HepG2 (cell line): Measurements from ENCODE around the gene PNP. TPM values are rescaled to one million over a fixed set of nuclear protein-coding genes. Genes with fewer than 3 reads are reported as not detected.
A peak's percentile ranks its signal among the peaks of the same experiment; 100 is the strongest.

Experiments used
- ATAC-seq: fragments of 200-7000 bp; cut with Tn5 transposase; 3 replicates; pipeline ENCODE4 v1.9.1; 2020; ENCODE audit warnings: mild to moderate bottlenecking, moderate library complexity
- BruUV-seq: library from RNA; stranded (reverse); fragments of 400-500 nt; replicated peaks from 2 replicates; lab custom pipeline; 2021; lab: Mats Ljungman, UMichigan
- CTCF ChIA-PET: fragments of 300-600 bp; formaldehyde crosslinking; extraction: SDS; loops from one replicate; lab custom pipeline; 2021; ENCODE audit warnings: low total read pairs, inconsistent platforms, low intra/inter-chr PET ratio; lab: Yijun Ruan, JAX
- POLR2A ChIA-PET: fragments of 350-600 bp; sonication (Branson Sonifier 250); formaldehyde crosslinking; loops from one replicate; lab custom pipeline; 2020; ENCODE audit warnings: antibody characterized with exemption, inconsistent platforms; lab: Yijun Ruan, JAX
- DNase-seq: peaks from one replicate; pipeline ENCODE4 v3.0.0-alpha.2; 2015; ENCODE audit warnings: low spot score
- FAIRE-seq: peaks from 3 replicates; lab custom pipeline; 2011; peaks lifted over from hg19 to GRCh38; lab: Jason Lieb, UNC
- H2AFZ ChIP-seq: one replicate; pipeline ENCODE4 v1.6.1; 2011; ENCODE audit warnings: low read length, inconsistent platforms
- H3K27ac ChIP-seq: fragments of 300-600 bp; 3 replicates; pipeline ENCODE4 v1.8.0; 2011; ENCODE audit warnings: mixed run types, mild to moderate bottlenecking, mixed read lengths, low read length, inconsistent platforms; ENCODE audit not compliant: insufficient read depth; ENCODE audit errors: extremely low read length
- H3K27me3 ChIP-seq, 2 experiments: fragments of 200-600 bp in 1 of 2; 2 replicates in 1 of 2; 3 replicates in 1 of 2; pipeline versions ENCODE4 v1.6.0 to v1.8.0; 2011; ENCODE audit warnings: low read length in 2 of 2, mild to moderate bottlenecking in 2 of 2, moderate library complexity in 2 of 2, inconsistent platforms in 1 of 2; ENCODE audit not compliant: insufficient read depth in 2 of 2, control insufficient read depth in 1 of 2
- H3K36me3 ChIP-seq, 2 experiments: fragments of 200-600 bp in 1 of 2; replicated peaks in 1 of 2; 2 replicates in 1 of 2; 3 replicates in 1 of 2; pipeline versions ENCODE4 v1.5.1 to v1.8.0; 2011; ENCODE audit warnings: low read length in 2 of 2, inconsistent platforms in 1 of 2; ENCODE audit not compliant: insufficient read depth in 2 of 2, control insufficient read depth in 1 of 2
- H3K4me1 ChIP-seq: 2 replicates; pipeline ENCODE4 v1.5.1; 2012; ENCODE audit warnings: low read length, inconsistent platforms; ENCODE audit not compliant: insufficient read depth
- H3K4me2 ChIP-seq: 2 replicates; pipeline ENCODE4 v1.6.0; 2011; ENCODE audit warnings: low read depth, low read length, inconsistent platforms
- H3K4me3 ChIP-seq, 3 experiments: fragments of 200-600 bp in 1 of 3; sonication (generic), shearing (Covaris generic) in 1 of 3; replicated peaks in 1 of 3; 2 replicates each; pipeline ENCODE4 v1.5.1; 2011 to 2016; ENCODE audit warnings: low read length in 3 of 3, inconsistent platforms in 2 of 3, low read depth in 2 of 3, mild to moderate bottlenecking in 2 of 3, control low read depth in 1 of 3, mixed read lengths in 1 of 3; ENCODE audit not compliant: insufficient read depth in 1 of 3
- H3K79me2 ChIP-seq: one replicate; pipeline ENCODE4 v1.6.1; 2011; ENCODE audit warnings: low read length, inconsistent platforms; ENCODE audit not compliant: insufficient read depth
- H3K9ac ChIP-seq: 2 replicates; pipeline ENCODE4 v1.6.0; 2011; ENCODE audit warnings: mild to moderate bottlenecking, low read depth, low read length, inconsistent platforms; ENCODE audit not compliant: insufficient read depth
- H3K9me3 ChIP-seq: 2 replicates; pipeline ENCODE4 v1.5.1; 2012; ENCODE audit warnings: mild to moderate bottlenecking, low read length
- H4K20me1 ChIP-seq: 2 replicates; pipeline ENCODE4 v1.6.0; 2011; ENCODE audit warnings: inconsistent platforms, mild to moderate bottlenecking, low read length, moderate library complexity; ENCODE audit not compliant: insufficient read depth
- BCL6 ChIP-seq: IDR thresholded peaks from 2 replicates; pipeline ENCODE4 v1.6.1; 2016; ENCODE audit warnings: missing genetic modification reagents, missing compliant biosample characterization
- CREM ChIP-seq, 2 experiments: sonication (generic) in 1 of 2; formaldehyde crosslinking in 1 of 2; IDR thresholded peaks; 2 replicates each; pipeline versions ENCODE4 v1.4.0 to v1.6.1; 2016 to 2020; ENCODE audit warnings: antibody characterized with exemption in 1 of 2, mild to moderate bottlenecking in 1 of 2, missing genetic modification reagents in 1 of 2
- ELF4 ChIP-seq: sonication (generic); formaldehyde crosslinking; IDR thresholded peaks from 2 replicates; pipeline ENCODE4 v1.5.0; 2020; ENCODE audit warnings: missing genetic modification reagents, mild to moderate bottlenecking, moderate library complexity, borderline replicate concordance
- EP300 ChIP-seq, 3 experiments: sonication (generic) in 1 of 3; formaldehyde crosslinking in 1 of 3; IDR thresholded peaks; 2 replicates each; pipeline versions ENCODE4 v1.5.1 to v1.6.1; 2011 to 2020; ENCODE audit warnings: low read depth in 2 of 3, low read length in 2 of 3, borderline replicate concordance in 1 of 3, improper control_type of control experiment in 1 of 3, mild to moderate bottlenecking in 1 of 3, missing genetic modification reagents in 1 of 3, moderate library complexity in 1 of 3
- GTF3A ChIP-seq: sonication (generic); formaldehyde crosslinking; conservative IDR thresholded peaks from 2 replicates; pipeline ENCODE4 v1.4.0; 2020; ENCODE audit warnings: mild to moderate bottlenecking, missing genetic modification reagents
- NR2F1 ChIP-seq, 2 experiments: fragments of 450-650 bp in 1 of 2; formaldehyde crosslinking in 1 of 2; IDR thresholded peaks; 2 replicates each; pipeline versions ENCODE4 v1.5.0 to v1.6.1; 2016 to 2020; ENCODE audit warnings: mild to moderate bottlenecking in 1 of 2, missing compliant biosample characterization in 1 of 2, missing genetic modification reagents in 1 of 2, moderate library complexity in 1 of 2
- NR2F6 ChIP-seq, 2 experiments: IDR thresholded peaks; 2 replicates each; pipeline ENCODE4 v1.6.1; 2016; ENCODE audit warnings: antibody characterized with exemption in 1 of 2, mild to moderate bottlenecking in 1 of 2
- PHF21A ChIP-seq: sonication (generic); formaldehyde crosslinking; IDR thresholded peaks from 2 replicates; pipeline ENCODE4 v1.5.0; 2020; ENCODE audit warnings: mild to moderate bottlenecking, missing genetic modification reagents
- RARA ChIP-seq: IDR thresholded peaks from 2 replicates; pipeline ENCODE4 v1.6.1; 2016; ENCODE audit warnings: missing genetic modification reagents, missing compliant biosample characterization
- SOX5 ChIP-seq: IDR thresholded peaks from 2 replicates; pipeline ENCODE4 v1.6.1; 2016; ENCODE audit warnings: borderline replicate concordance
- SOX6 ChIP-seq, 2 experiments: fragments of 450-650 bp in 1 of 2; sonication (generic) in 1 of 2; formaldehyde crosslinking in 1 of 2; IDR thresholded peaks; 2 replicates each; pipeline versions ENCODE4 v1.4.0 to v1.6.1; 2017 to 2020; ENCODE audit warnings: antibody characterized with exemption in 1 of 2, mild to moderate bottlenecking in 1 of 2, missing genetic modification reagents in 1 of 2
- TEAD3 ChIP-seq: optimal IDR thresholded peaks from 2 replicates; pipeline ENCODE3; 2016; ENCODE audit warnings: borderline replicate concordance
- ZNF20 ChIP-seq: sonication (generic); formaldehyde crosslinking; IDR thresholded peaks from 2 replicates; pipeline ENCODE4 v1.4.0; 2020; ENCODE audit warnings: mild to moderate bottlenecking, moderate library complexity, missing genetic modification reagents
- ZNF292 ChIP-seq: sonication (generic); formaldehyde crosslinking; IDR thresholded peaks from 2 replicates; pipeline ENCODE4 v1.8.1; 2022; ENCODE audit warnings: mild to moderate bottlenecking, low read depth, missing genetic modification reagents, borderline replicate concordance
- ZNF44 ChIP-seq: sonication (generic); formaldehyde crosslinking; IDR thresholded peaks from 2 replicates; pipeline ENCODE4 v1.5.1; 2020; ENCODE audit warnings: mild to moderate bottlenecking, missing genetic modification reagents
- ZSCAN30 ChIP-seq: sonication (generic); formaldehyde crosslinking; IDR thresholded peaks from 2 replicates; pipeline ENCODE4 v1.5.0; 2020; ENCODE audit warnings: mild to moderate bottlenecking, missing genetic modification reagents
- WGBS: methylation state at CpG from one replicate; pipeline ENCODE4 v1.1.6; 2017; ENCODE audit warnings: low lambda C conversion rate; 5-methylcytosine and 5-hydroxymethylcytosine counted together
- in situ Hi-C: cut with HindIII; loops from 2 replicates; pipeline ENCODE4 v1.10.0; 2017; ENCODE audit warnings: low pct_unique_long_range_greater_than_20kb; ENCODE audit not compliant: extremely low pct_ligation_motif_present
- intact Hi-C: fragments of 100-400 bp; cut with micrococcal nuclease; formaldehyde crosslinking; loops from one replicate; pipeline ENCODE4 v1.10.0; 2022; ENCODE audit not compliant: unreplicated experiment
- polyA plus RNA-seq, 8 experiments: library from polyadenylated mRNA; depleted of rRNA in 3 of 8; stranded (reverse) in 7 of 8; unstranded in 1 of 8; fragments of >200 nt; fragmentation: Illumina TruSeq in 4 of 8; extraction: Trizol in 4 of 8; gene quantifications; 2 replicates each; pipeline versions ENCODE4 v1.2.1 to v1.2.3, GENCODE V29; 2011 to 2016; ENCODE audit warnings: low read depth in 4 of 8, missing spikeins in 1 of 8, mixed read lengths in 1 of 8; ENCODE audit not compliant: insufficient read depth in 1 of 8
- total RNA-seq, 5 experiments: library from RNA; depleted of rRNA; stranded (reverse); fragments of >200 nt; fragmentation: Illumina TruSeq; extraction: Trizol; gene quantifications; 2 replicates each; pipeline ENCODE4 v1.2.3, GENCODE V29; 2016; ENCODE audit warnings: low read depth in 1 of 5
- TF ChIP-seq, protein P1 (sequence below): sonication (generic); formaldehyde crosslinking; IDR thresholded peaks from 2 replicates; pipeline ENCODE4 v1.5.1; 2020; ENCODE audit warnings: mild to moderate bottlenecking, moderate library complexity, missing genetic modification reagents
- TF ChIP-seq, protein P2 (sequence below): sonication (generic); formaldehyde crosslinking; IDR thresholded peaks from 2 replicates; pipeline ENCODE4 v1.4.0; 2020; ENCODE audit warnings: missing genetic modification reagents
- TF ChIP-seq, protein P3 (sequence below): sonication (generic); formaldehyde crosslinking; IDR thresholded peaks from 2 replicates; pipeline ENCODE4 v1.8.0; 2023; ENCODE audit warnings: mild to moderate bottlenecking, missing genetic modification reagents

The PNP gene
- total and polyA plus RNA-seq, 2 of the 13 experiments (the other 11 are each of a cell fraction or from before 2014, with no cell fraction given) = 45.4 to 74.8 TPM

DNA sequence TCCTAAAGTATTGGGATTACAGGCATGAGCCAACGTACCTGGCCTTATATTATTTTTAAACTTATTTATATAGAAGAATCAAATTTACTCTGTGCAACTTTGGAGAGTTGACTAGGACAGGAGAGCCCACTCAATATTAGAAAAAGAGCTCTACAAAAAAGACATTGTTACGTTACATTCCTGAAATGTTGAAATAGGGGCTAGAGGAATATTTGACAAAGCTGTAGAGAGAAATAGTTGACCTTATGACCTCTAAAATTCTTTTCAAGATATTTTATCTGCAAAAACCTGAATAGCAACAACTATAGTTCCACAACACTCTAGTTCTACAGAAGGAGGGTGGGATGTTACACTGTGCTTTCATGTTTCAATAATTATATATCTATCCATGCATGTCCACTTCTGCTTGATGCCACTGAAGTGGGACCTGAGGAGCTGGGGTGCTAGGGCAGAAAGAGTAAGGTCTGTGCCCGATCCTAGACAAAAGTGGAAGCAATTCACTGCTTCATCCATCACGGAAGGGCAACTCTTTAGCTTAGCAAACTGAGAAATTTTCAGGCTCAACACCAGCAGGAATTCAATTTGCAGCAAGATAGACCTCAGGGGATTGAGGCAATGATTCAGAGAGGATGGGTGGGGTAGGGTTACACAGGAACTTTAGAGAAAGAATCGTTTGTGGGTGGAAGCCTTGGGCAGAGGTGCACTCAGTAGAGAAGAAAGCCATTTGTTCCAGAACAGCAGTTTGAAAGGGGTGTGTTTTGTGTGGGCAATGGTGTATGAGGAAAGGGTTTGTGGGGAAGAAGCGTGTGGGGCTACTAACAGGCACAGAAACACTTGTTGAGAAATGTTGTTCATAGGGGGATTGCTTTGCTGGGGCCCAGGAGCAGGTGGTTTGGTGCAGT, 20.1 kb downstream of the PNP start:
- H3K4me2 ChIP-seq = peak overlapping the region; percentile 49
- peak; percentile 66 for ATAC-seq
- 4% methylated on average over 6 of the region's 6 CpGs for WGBS
- intact Hi-C loops (no loop called here), in situ Hi-C loops (no loop called here)
- no peaks in the 10 kb centered on the region for H4K20me1 ChIP-seq
- ChIA-PET POLR2A (interaction anchor here (1.2 to 1.6 kb wide), 7 partner anchors 20 to 198 kb away, joined by 3 to 8 read pairs (median 4); partner anchors contain the start of genes APEX1, PARP2 and PIP4P1), CTCF (no interaction called here)
- no peak overlapping the region for H2AFZ ChIP-seq
- no TSS peak for BruUV-seq
- peak; percentile 67 for FAIRE-seq
- H3K4me1 ChIP-seq = peaks cover 33% of the 10 kb centered on the region
- no peak overlapping the region for H3K27ac ChIP-seq
- H3K4me3 ChIP-seq = no peak overlapping the region; a peak in 1 of 6 replicates
- H3K79me2 ChIP-seq = no peaks in the 10 kb centered on the region
- no peaks in the 10 kb centered on the region for H3K36me3 ChIP-seq
- DNase-seq = peak; percentile 78
- no peaks in the 10 kb centered on the region for H3K9me3 ChIP-seq
- H3K9ac ChIP-seq = no peak overlapping the region
- H3K27me3 ChIP-seq = 0 out of 5 replicates have a peak, but pooled peaks cover 0 to 6% of the 10 kb centered on the region in 2 experiments
- no peak for TF ChIP-seq PHF21A
- no peak for TF ChIP-seq ZNF44
- TF ChIP-seq ZNF20 = 0 out of 2 replicates have a peak, but pooled peaks have one; percentile 34
- peak in 1 of 2 experiments; percentile 31; a peak in 1 of 4 replicates for TF ChIP-seq NR2F1 (CRISPR knock-in tag; IDR thresholded peaks at IDR 0.05)
- no peak for TF ChIP-seq GTF3A (CRISPR knock-in tag)
- peak; percentile 88 for TF ChIP-seq NR2F6 (IDR thresholded peaks at IDR 0.05)
- peak; percentile 76 for TF ChIP-seq NR2F6 (CRISPR knock-in tag; IDR thresholded peaks at IDR 0.05)
- 0 out of 4 replicates have a peak, but pooled peaks of 1 of the 2 experiments have one; percentile 9 for TF ChIP-seq EP300 (IDR thresholded peaks at IDR 0.05; ENCODE audit: low read depth in 2 of 2, low read length in 2 of 2)
- TF ChIP-seq EP300 (CRISPR knock-in tag; IDR thresholded peaks at IDR 0.05; ENCODE audit: borderline replicate concordance) = no peak
- peak; percentile 39 for TF ChIP-seq TEAD3 (CRISPR knock-in tag)
- TF ChIP-seq BCL6 = peak; percentile 73
- TF ChIP-seq SOX6 (IDR thresholded peaks at IDR 0.05) = no peak
- peak; percentile 15; the same call in 1 of the 2 replicates for TF ChIP-seq SOX6 (CRISPR knock-in tag; IDR thresholded peaks at IDR 0.05)
- TF ChIP-seq SOX5 = 0 out of 2 replicates have a peak, but pooled peaks have one; percentile 19
- TF ChIP-seq, protein P1, sequence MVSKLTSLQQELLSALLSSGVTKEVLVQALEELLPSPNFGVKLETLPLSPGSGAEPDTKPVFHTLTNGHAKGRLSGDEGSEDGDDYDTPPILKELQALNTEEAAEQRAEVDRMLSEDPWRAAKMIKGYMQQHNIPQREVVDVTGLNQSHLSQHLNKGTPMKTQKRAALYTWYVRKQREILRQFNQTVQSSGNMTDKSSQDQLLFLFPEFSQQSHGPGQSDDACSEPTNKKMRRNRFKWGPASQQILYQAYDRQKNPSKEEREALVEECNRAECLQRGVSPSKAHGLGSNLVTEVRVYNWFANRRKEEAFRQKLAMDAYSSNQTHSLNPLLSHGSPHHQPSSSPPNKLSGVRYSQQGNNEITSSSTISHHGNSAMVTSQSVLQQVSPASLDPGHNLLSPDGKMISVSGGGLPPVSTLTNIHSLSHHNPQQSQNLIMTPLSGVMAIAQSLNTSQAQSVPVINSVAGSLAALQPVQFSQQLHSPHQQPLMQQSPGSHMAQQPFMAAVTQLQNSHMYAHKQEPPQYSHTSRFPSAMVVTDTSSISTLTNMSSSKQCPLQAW (CRISPR knock-in tag) = no peak
- TF ChIP-seq ZSCAN30 (CRISPR knock-in tag) = no peak
- TF ChIP-seq, protein P2, sequence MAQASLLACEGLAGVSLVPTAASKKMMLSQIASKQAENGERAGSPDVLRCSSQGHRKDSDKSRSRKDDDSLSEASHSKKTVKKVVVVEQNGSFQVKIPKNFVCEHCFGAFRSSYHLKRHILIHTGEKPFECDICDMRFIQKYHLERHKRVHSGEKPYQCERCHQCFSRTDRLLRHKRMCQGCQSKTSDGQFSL (CRISPR knock-in tag) = no peak
- no peak for TF ChIP-seq ZNF292 (CRISPR knock-in tag)
- no peak for TF ChIP-seq ELF4
- TF ChIP-seq, protein P3, sequence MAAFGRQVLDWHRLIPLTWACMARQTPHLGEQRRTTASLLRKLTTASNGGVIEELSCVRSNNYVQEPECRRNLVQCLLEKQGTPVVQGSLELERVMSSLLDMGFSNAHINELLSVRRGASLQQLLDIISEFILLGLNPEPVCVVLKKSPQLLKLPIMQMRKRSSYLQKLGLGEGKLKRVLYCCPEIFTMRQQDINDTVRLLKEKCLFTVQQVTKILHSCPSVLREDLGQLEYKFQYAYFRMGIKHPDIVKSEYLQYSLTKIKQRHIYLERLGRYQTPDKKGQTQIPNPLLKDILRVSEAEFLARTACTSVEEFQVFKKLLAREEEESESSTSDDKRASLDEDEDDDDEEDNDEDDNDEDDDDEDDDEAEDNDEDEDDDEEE (CRISPR knock-in tag) = no peak
- TF ChIP-seq CREM (IDR thresholded peaks at IDR 0.05) = peak; percentile 29; the same call in 1 of the 2 replicates
- TF ChIP-seq CREM (CRISPR knock-in tag; IDR thresholded peaks at IDR 0.05) = no peak
- TF ChIP-seq RARA (CRISPR knock-in tag) = peak; percentile 28; the same call in 1 of the 2 replicates
